GM18858 (cell line): ENCODE data around the gene GPC3.
"Not testable (repeated sequence)": the region's sequence is repeated elsewhere in the genome, so short reads cannot be mapped to it uniquely, and the experiment has no call there.

Source experiments
- ATAC-seq: cut with Tn5 transposase; IDR thresholded peaks from one replicate; pipeline ENCODE4 v1.9.1; 2021; ENCODE audit not compliant: unreplicated experiment

Gene GPC3

GRCh38 chrX:133655275-133656265 lies 329.8 kb downstream of the GPC3 start:
- no peak for ATAC-seq

GRCh38 chrX:133654811-133655210 lies 330.6 kb downstream of the GPC3 start:
- ATAC-seq, result no peak

GRCh38 chrX:133653358-133653757 lies 332.0 kb downstream of the GPC3 start:
- ATAC-seq, result no peak

GRCh38 chrX:133652185-133652584 lies 333.2 kb downstream of the GPC3 start:
- ATAC-seq, result no peak

DNA sequence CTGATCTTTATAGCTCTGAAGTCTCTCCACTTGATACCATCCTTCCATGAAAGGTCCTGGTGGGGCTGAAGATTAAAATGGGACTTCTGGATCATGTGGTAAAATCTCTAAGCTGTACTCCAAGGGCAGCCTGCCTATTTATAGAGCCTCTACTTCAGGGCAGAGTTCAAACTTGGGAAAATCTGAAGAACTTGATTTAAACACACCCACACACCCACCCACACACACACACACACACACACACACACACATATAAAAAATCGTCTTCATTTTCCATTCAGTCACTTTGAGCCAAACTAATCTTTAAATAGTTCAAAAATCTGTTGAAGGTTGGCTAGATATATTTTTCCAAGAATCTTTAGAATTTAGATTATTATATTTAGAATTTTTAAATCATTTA lies 335.2 kb downstream of the GPC3 start:
- no peak for ATAC-seq

- ATAC-seq, result no peak
Measured at GRCh38 chrX:133649651-133650050, 335.7 kb downstream of the GPC3 start.

- ATAC-seq, result no peak
Measured at GRCh38 chrX:133648594-133648993, 336.8 kb downstream of the GPC3 start.

DNA sequence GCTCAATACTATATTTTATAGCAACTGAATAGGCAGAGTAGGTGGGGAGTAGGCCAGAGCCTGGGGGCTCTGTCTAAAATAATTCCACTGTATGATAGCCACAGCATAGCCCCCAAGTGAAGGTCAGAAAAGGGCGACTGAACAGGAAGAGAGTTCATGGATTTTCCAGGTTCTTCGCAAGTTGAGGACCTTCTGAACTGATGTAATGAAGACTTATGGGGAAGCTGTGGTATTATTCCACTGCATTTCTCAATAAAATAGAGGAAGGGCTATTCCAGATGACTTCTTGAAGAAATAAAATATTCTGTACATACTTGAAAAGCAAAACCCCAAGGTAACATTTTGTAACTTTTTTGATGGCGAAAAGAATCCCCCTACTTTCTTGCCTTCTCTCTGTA lies 338.7 kb downstream of the GPC3 start:
- no peak for ATAC-seq

DNA sequence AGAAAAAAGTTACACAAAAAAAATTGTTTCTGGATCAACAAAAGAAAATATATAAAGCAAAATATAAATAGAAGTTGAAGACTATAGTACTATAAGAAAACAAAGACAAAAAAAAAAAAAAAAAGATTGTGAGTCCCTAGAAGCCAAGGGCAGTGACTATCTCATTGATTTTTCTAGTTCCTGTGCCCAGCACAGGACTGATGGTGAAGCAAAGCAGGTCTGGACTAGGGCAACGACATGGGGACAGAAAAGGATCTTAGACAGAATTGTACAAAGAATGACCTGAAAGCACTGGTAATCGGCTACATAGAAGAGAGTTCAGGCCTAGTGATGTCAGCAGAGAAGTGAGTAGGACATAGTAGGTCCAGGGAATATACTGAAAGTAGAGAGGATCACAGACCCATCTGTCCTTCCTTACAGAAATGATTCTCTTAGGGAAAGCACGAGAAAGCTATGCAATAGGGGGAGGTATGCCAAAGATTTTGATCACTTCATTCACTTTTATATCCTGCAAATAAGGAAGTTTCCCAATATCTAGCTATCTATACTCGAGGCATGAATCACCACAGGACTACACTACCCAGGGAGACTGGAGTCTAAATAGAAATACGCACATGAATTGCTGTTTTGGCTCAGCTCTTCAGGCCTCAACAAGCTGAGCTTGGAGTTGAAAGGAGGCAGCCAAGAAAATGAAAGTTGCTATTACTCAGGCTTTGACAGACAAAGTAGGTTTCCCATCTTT lies 339.2 kb downstream of the GPC3 start:
- ATAC-seq, result no peak

GRCh38 chrX:133645256-133645655 lies 340.1 kb downstream of the GPC3 start:
- no peak for ATAC-seq

DNA sequence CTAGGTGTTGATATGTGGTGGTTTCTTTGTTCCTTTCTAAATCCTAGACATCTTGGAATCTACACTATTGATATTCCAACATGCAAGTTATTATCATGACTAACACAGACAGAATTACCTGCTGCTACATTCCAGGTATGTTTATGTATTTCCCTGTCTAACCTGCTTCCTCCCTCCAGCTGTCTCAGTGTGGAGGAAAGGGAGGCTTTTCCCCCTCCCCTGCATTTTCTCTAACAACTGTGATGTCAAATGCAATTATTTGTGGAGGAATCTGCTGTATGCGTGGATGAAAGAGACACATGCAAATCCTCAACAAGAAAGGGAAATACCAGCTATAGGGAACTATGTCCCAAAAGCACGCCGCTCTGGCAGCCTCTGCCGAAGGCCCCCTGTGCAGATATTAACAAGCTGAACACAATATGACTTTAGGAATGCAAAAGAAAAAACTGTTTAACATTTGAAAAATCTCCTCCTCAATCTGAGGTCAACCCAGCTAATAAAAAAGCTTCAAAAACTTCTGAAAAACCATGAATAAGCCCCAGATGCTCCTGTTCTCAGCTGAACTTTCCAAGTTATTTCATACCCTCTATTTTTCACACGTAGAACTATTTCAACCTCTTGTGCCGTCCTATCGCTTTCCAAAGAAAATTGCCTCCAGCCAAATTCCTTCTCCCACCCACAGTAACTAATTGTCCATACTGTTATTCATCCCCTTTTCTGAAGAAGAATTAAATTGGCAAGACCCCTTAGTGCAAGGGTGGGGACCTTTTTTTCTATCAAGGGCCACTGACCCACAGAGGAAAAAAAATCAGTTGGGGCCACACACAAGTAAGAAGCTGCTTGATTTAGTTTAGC lies 345.0 kb downstream of the GPC3 start:
- ATAC-seq, result no peak

DNA sequence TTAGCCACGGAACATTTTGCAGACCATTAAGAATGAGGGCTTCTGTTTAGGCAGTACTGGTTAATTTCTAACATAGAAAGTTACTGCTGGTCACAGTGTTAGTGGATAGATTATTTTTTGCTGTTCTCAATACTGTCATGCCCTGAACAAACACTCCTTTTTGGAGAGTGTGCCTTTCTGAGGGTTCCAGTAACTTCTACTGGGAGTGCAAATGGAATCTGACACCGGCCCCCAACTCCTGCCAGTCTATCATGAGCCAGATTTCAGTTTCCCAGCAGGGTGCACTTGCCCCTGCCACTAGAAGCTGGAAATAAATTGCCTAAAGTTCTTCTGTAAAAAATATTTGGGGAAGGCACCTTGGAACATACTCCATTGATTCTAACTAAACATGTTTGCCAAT lies 345.7 kb downstream of the GPC3 start:
- ATAC-seq, result no peak

GRCh38 chrX:133638285-133638684 lies 347.1 kb downstream of the GPC3 start:
- ATAC-seq, result no peak

- ATAC-seq, result no peak
Measured at GRCh38 chrX:133637765-133638164, 347.6 kb downstream of the GPC3 start.

DNA sequence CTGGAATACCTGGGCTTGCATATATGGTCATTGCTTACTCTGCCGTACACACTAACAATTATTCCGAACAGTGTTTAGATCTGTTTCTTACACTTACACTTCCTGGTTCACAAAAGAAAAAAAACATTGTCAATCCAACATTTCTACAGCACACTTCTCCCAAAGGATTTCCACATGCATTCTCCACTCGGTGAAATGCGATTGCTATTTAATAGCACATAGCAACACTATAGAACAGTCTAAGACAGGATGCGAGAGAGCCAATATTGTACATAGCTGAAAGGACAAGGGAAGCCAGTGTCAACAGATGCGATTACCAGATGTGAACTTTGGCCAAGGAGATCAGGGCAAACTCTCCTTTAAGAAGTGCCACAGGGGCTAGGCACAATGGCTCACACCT lies 349.4 kb downstream of the GPC3 start:
- ATAC-seq, result no peak

GRCh38 chrX:133634416-133634815 lies 351.0 kb downstream of the GPC3 start:
- ATAC-seq, result no peak

- ATAC-seq, result no peak
Measured at GRCh38 chrX:133633950-133634349, 351.4 kb downstream of the GPC3 start.

DNA sequence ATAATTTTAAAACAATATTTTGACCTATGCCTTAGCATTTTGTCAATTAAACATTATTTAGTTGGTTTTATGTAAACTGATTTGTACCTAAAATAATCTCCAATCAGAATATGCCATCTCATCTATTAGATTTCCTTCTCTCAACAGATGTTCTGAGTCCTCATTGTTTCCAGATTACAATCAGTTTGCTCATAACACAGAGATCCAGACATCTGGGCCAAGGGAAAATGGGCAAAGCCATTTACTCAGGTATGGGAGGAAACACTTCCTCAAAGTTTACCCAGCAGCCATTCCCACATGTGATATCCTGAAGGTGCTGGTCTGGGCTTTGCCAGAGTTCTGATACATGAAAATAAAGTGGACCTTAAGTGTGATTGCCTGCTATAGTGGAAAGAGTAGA lies 352.2 kb downstream of the GPC3 start:
- ATAC-seq, result no peak

DNA sequence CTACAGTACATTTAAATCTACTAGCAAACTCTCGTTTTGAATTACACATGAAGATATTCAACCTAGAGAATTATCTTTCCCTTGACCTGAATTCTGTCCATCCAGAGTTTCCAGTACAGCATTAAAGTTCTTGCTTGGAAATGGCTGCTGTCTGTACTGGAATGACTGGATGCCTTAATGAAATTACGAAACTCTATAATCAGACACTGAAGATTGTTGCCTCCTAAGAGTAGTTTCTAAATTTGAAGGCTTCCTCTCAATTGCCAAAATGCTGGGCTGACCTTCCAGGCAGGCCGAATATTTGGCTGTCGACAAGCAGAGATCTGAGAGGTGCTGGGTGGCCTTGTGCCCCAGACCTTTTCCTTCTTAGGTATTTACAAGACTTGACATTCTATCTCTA lies 355.0 kb downstream of the GPC3 start:
- no peak for ATAC-seq

DNA sequence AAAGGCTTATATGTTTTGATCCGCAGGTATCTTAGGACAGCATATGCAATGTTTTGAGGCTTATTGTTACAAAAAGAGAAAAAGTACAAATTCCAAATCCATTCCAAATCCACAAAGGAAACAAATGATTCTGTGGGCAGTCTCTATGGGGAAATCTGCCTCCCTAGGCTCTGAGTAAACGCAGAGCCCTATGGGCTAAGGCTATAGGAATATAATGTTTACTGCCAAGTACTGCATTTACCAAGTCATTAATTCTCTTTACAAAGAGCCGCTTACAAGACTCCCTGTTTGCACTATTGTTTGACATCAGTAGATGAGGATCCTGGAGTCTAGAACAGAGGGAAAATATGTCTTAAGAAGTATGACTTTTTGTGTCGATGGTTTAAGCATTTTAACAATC lies 357.7 kb downstream of the GPC3 start:
- ATAC-seq, result no peak

DNA sequence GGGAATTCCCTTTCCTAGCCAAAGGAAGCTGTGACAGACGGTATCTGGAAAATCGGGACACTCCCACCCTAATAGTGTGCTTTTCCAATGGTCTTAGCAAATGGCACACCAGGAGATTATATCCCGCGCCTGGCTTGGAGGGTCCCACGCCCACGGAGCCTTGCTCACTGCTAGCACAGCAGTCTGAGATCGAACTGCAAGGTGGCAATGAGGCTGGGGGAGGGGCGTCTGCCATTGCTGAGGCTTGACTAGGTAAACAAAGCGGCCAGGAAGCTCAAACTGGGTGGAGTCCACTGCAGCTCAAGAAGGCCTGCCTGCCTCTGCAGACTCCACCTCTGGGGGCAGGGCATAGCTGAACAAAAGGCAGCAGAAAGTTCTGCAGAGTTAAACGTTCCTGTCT lies 364.0 kb downstream of the GPC3 start:
- not testable (repeated sequence) for ATAC-seq
